Activated T-cell treated with anti-CD3 and anti-CD28 coated beads, Interleukin-2, amount 50 U/mL, for 24 hours (primary cell): ENCODE data around the gene KANSL3.
"Not testable (repeated sequence)": the region's sequence is repeated elsewhere in the genome, so short reads cannot be mapped to it uniquely, and the experiment has no call there.

Source experiments
- DNase-seq: peaks from one replicate; pipeline ENCODE4 v3.0.0-alpha.2; 2020
- H3K27ac Mint-ChIP-seq: 2 replicates; pipeline ENCODE4 v1.8.0; 2020; ENCODE audit warnings: mild to moderate bottlenecking, mixed read lengths
- H3K27me3 Mint-ChIP-seq: 2 replicates; pipeline ENCODE4 v1.8.0; 2020; ENCODE audit warnings: mixed read lengths
- H3K36me3 Mint-ChIP-seq: 2 replicates; pipeline ENCODE4 v1.8.0; 2020; ENCODE audit warnings: low read depth, mixed read lengths
- H3K4me1 Mint-ChIP-seq: 2 replicates; pipeline ENCODE4 v1.8.0; 2020; ENCODE audit warnings: low read depth, mixed read lengths
- H3K4me3 Mint-ChIP-seq: 2 replicates; pipeline ENCODE4 v1.8.0; 2020; ENCODE audit warnings: mild to moderate bottlenecking, moderate library complexity, mixed read lengths
- H3K9me3 Mint-ChIP-seq: 2 replicates; pipeline ENCODE4 v1.8.0; 2020; ENCODE audit warnings: mixed read lengths

KANSL3 gene

GRCh38 chr2:96638144-96639121 is at the start of gene KANSL3:
TSS of gene KANSL3 (minus strand) at chr2:96638312. CDS start at chr2:96637135, 1,177 bp downstream.
- peak; percentile 96 for DNase-seq

GRCh38 chr2:96687266-96687665 is 49.2 kb upstream of the KANSL3 start:
- H3K9me3 Mint-ChIP-seq: no peaks in the 10 kb centered on the region
- H3K36me3 Mint-ChIP-seq: no peaks in the 10 kb centered on the region
- no peak for DNase-seq
- H3K4me1 Mint-ChIP-seq: no peaks in the 10 kb centered on the region
- peaks cover 4% of the 10 kb centered on the region for H3K27me3 Mint-ChIP-seq
- H3K27ac Mint-ChIP-seq: no peak overlapping the region
- no peak overlapping the region for H3K4me3 Mint-ChIP-seq

More at GRCh38 chr2:96638144-96639121, at the start of gene KANSL3:
- peaks cover 45% of the 10 kb centered on the region for H3K4me1 Mint-ChIP-seq
- H3K9me3 Mint-ChIP-seq: no peaks in the 10 kb centered on the region
- peak within 1 kb of the TSS; percentile 99 for H3K27ac Mint-ChIP-seq
- peaks cover 44% of the 10 kb centered on the region for H3K36me3 Mint-ChIP-seq
- H3K4me3 Mint-ChIP-seq: peak within 1 kb of the TSS; percentile 95
- no peaks in the 10 kb centered on the region for H3K27me3 Mint-ChIP-seq

GRCh38 chr2:96685577-96686459 is 47.7 kb upstream of the KANSL3 start:
- Mint-ChIP-seq H3K9me3 (no peaks in the 10 kb centered on the region), H3K27me3 (peaks cover 4% of the 10 kb centered on the region), H3K36me3 (no peaks in the 10 kb centered on the region), H3K4me1 (no peaks in the 10 kb centered on the region), H3K27ac (no peak overlapping the region), H3K4me3 (no peak overlapping the region)
- no peak for DNase-seq

- no peak overlapping the region for H3K4me3 Mint-ChIP-seq
- H3K27ac Mint-ChIP-seq: no peak overlapping the region
- H3K27me3 Mint-ChIP-seq: peaks cover 4% of the 10 kb centered on the region
- H3K36me3 Mint-ChIP-seq: no peaks in the 10 kb centered on the region
- H3K4me1 Mint-ChIP-seq: no peaks in the 10 kb centered on the region
- no peaks in the 10 kb centered on the region for H3K9me3 Mint-ChIP-seq
- no peak for DNase-seq
Measured at GRCh38 chr2:96684883-96685576, 46.9 kb upstream of the KANSL3 start.

- H3K4me3 Mint-ChIP-seq: no peak overlapping the region
Measured at GRCh38 chr2:96683972-96684820, 46.1 kb upstream of the KANSL3 start.

GRCh38 chr2:96683307-96683706 is 45.2 kb upstream of the KANSL3 start:
- no peak overlapping the region for H3K4me3 Mint-ChIP-seq

More at GRCh38 chr2:96683972-96684820, 46.1 kb upstream of the KANSL3 start:
- Mint-ChIP-seq H3K27ac (no peak overlapping the region), H3K36me3 (no peaks in the 10 kb centered on the region), H3K27me3 (peaks cover 4% of the 10 kb centered on the region), H3K4me1 (no peaks in the 10 kb centered on the region), H3K9me3 (no peaks in the 10 kb centered on the region)
- DNase-seq: no peak

GRCh38 chr2:96681540-96681939 is 43.4 kb upstream of the KANSL3 start:
- Mint-ChIP-seq H3K9me3 (no peaks in the 10 kb centered on the region), H3K4me3 (no peak overlapping the region), H3K27ac (no peak overlapping the region), H3K27me3 (peaks cover 4% of the 10 kb centered on the region), H3K36me3 (no peaks in the 10 kb centered on the region), H3K4me1 (no peaks in the 10 kb centered on the region)
- no peak for DNase-seq

More at GRCh38 chr2:96683307-96683706, 45.2 kb upstream of the KANSL3 start:
- no peaks in the 10 kb centered on the region for H3K4me1 Mint-ChIP-seq
- H3K36me3 Mint-ChIP-seq: no peaks in the 10 kb centered on the region
- no peak overlapping the region for H3K27ac Mint-ChIP-seq
- peaks cover 4% of the 10 kb centered on the region for H3K27me3 Mint-ChIP-seq
- DNase-seq: no peak
- H3K9me3 Mint-ChIP-seq: no peaks in the 10 kb centered on the region

GRCh38 chr2:96680561-96681141 is 42.5 kb upstream of the KANSL3 start:
- Mint-ChIP-seq H3K27me3 (peaks cover 4% of the 10 kb centered on the region), H3K9me3 (no peaks in the 10 kb centered on the region), H3K27ac (no peak overlapping the region), H3K36me3 (no peaks in the 10 kb centered on the region), H3K4me3 (no peak overlapping the region), H3K4me1 (no peaks in the 10 kb centered on the region)
- DNase-seq: no peak

GRCh38 chr2:96679848-96680247 is 41.7 kb upstream of the KANSL3 start:
- Mint-ChIP-seq H3K27ac (no peak overlapping the region), H3K9me3 (no peaks in the 10 kb centered on the region), H3K36me3 (no peaks in the 10 kb centered on the region), H3K4me1 (no peaks in the 10 kb centered on the region), H3K4me3 (no peak overlapping the region), H3K27me3 (peaks cover 4% of the 10 kb centered on the region)
- DNase-seq: no peak

GRCh38 chr2:96669539-96670215 is 31.6 kb upstream of the KANSL3 start:
- Mint-ChIP-seq H3K27ac (no peak overlapping the region), H3K4me3 (no peak overlapping the region), H3K36me3 (no peaks in the 10 kb centered on the region), H3K27me3 (no peaks in the 10 kb centered on the region), H3K4me1 (no peaks in the 10 kb centered on the region), H3K9me3 (no peaks in the 10 kb centered on the region)
- DNase-seq: no peak

GRCh38 chr2:96668771-96669170 is 30.7 kb upstream of the KANSL3 start:
- Mint-ChIP-seq H3K4me3 (no peak overlapping the region), H3K36me3 (no peaks in the 10 kb centered on the region), H3K4me1 (no peaks in the 10 kb centered on the region), H3K27me3 (no peaks in the 10 kb centered on the region), H3K9me3 (peaks cover 2% of the 10 kb centered on the region), H3K27ac (no peak overlapping the region)
- DNase-seq: no peak

- H3K27ac Mint-ChIP-seq, DNase-seq, H3K27me3 Mint-ChIP-seq: not testable (repeated sequence)
Measured at GRCh38 chr2:96665717-96666116, 27.6 kb upstream of the KANSL3 start.

GRCh38 chr2:96665083-96665569 is 27.0 kb upstream of the KANSL3 start:
- no peak overlapping the region for H3K4me3 Mint-ChIP-seq
- H3K27me3 Mint-ChIP-seq: no peaks in the 10 kb centered on the region
- peaks cover 2% of the 10 kb centered on the region for H3K9me3 Mint-ChIP-seq
- no peaks in the 10 kb centered on the region for H3K36me3 Mint-ChIP-seq
- H3K27ac Mint-ChIP-seq: no peak overlapping the region
- H3K4me1 Mint-ChIP-seq: no peaks in the 10 kb centered on the region
- DNase-seq: no peak

More at GRCh38 chr2:96665717-96666116, 27.6 kb upstream of the KANSL3 start:
- H3K4me3 Mint-ChIP-seq, H3K36me3 Mint-ChIP-seq, H3K4me1 Mint-ChIP-seq, H3K9me3 Mint-ChIP-seq: not testable (repeated sequence)
